DND-41 (cell line): Measurements from ENCODE around the gene HAUS5.

Source experiments
- ATAC-seq: fragments of 200-7000 bp; cut with Tn5 transposase; 3 replicates; pipeline ENCODE4 v1.9.1; 2021; ENCODE audit warnings: low read depth; ENCODE audit not compliant: insufficient read depth
- DNase-seq: peaks from one replicate; pipeline ENCODE4 v3.0.0-alpha.2; 2020
- H2AFZ ChIP-seq: 2 replicates; pipeline ENCODE4 v1.6.0; 2012; ENCODE audit warnings: low read depth, low read length
- H3K27ac ChIP-seq: 2 replicates; pipeline ENCODE4 v1.5.1; 2012; ENCODE audit warnings: low read length, inconsistent platforms
- H3K27me3 ChIP-seq: fragments of 200-600 bp; sonication (generic); 2 replicates; pipeline ENCODE4 v1.6.0; 2012; ENCODE audit warnings: low read length, mild to moderate bottlenecking, inconsistent platforms; ENCODE audit not compliant: insufficient read depth, poor library complexity
- H3K36me3 ChIP-seq: 2 replicates; pipeline ENCODE4 v1.5.1; 2012; ENCODE audit warnings: low read length, inconsistent platforms; ENCODE audit not compliant: insufficient read depth
- H3K4me1 ChIP-seq: 2 replicates; pipeline ENCODE4 v1.5.1; 2012; ENCODE audit warnings: mild to moderate bottlenecking, low read length; ENCODE audit not compliant: insufficient read depth
- H3K4me2 ChIP-seq: 2 replicates; pipeline ENCODE4 v1.6.0; 2012; ENCODE audit warnings: mild to moderate bottlenecking, moderate library complexity, low read length, inconsistent platforms; ENCODE audit not compliant: insufficient read depth
- H3K4me3 ChIP-seq, 2 experiments: fragments of 200-600 bp in 1 of 2; shearing (Covaris generic) in 1 of 2; 2 replicates each; pipeline ENCODE4 v1.5.1; 2012 to 2016; ENCODE audit warnings: inconsistent platforms in 2 of 2, low read length in 2 of 2, mild to moderate bottlenecking in 2 of 2, low read depth in 1 of 2, moderate library complexity in 1 of 2
- H3K79me2 ChIP-seq: 2 replicates; pipeline ENCODE4 v1.6.0; 2012; ENCODE audit warnings: low read length, inconsistent platforms; ENCODE audit not compliant: insufficient read depth
- H3K9ac ChIP-seq: 2 replicates; pipeline ENCODE4 v1.6.0; 2012; ENCODE audit warnings: low read depth, mild to moderate bottlenecking, inconsistent platforms, low read length, moderate library complexity
- H3K9me3 ChIP-seq: 2 replicates; pipeline ENCODE4 v1.5.1; 2012; ENCODE audit warnings: low read length, moderate library complexity, mild to moderate bottlenecking, inconsistent platforms; ENCODE audit not compliant: insufficient read depth, severe bottlenecking
- H4K20me1 ChIP-seq: 2 replicates; pipeline ENCODE4 v1.6.0; 2012; ENCODE audit warnings: low read length; ENCODE audit not compliant: insufficient read depth
- EZH2 ChIP-seq: IDR thresholded peaks from 3 replicates; pipeline ENCODE4 v1.6.1; 2012; ENCODE audit warnings: borderline replicate concordance, low read depth, mild to moderate bottlenecking, moderate library complexity, low read length, inconsistent platforms; ENCODE audit not compliant: severe bottlenecking
- TF ChIP-seq, protein P1 (sequence below): IDR thresholded peaks from 2 replicates; pipeline ENCODE4 v1.5.1; 2012; ENCODE audit warnings: borderline replicate concordance, low read length, moderate library complexity, mild to moderate bottlenecking; ENCODE audit not compliant: poor library complexity, severe bottlenecking; ENCODE audit errors: extremely low read depth

HAUS5 gene

DNA sequence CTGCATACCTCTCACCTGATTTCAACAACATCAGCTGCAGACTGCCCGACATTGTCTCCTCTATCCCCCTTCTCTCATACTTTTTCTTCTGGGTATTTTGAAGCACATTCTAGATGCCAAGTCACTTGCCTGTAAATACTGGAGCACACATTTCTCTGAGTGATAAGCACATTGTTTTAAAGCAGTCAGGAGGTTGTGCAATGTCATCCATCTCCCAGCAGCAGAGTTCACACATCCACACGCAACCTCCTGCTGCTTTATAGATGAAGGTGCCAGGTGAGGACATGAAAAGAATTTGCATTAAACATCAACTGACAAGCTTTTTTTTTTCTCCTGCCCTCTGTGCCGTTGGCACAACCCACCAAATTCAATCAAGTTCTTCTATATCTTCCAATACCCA is 59.3 kb downstream of the HAUS5 start:
- Histone ChIP-seq H3K9me3 (no peaks in the 10 kb centered on the region), H3K4me2 (no peak overlapping the region), H3K9ac (no peak overlapping the region), H3K27me3 (no peaks in the 10 kb centered on the region), H3K79me2 (no peaks in the 10 kb centered on the region), H2AFZ (no peak overlapping the region), H3K36me3 (no peaks in the 10 kb centered on the region), H4K20me1 (0 out of 2 replicates have a peak, but pooled peaks cover 4% of the 10 kb centered on the region), H3K4me1 (no peaks in the 10 kb centered on the region), H3K4me3 (no peak overlapping the region), H3K27ac (no peak overlapping the region)
- DNase-seq, result no peak
- TF ChIP-seq, protein P1, sequence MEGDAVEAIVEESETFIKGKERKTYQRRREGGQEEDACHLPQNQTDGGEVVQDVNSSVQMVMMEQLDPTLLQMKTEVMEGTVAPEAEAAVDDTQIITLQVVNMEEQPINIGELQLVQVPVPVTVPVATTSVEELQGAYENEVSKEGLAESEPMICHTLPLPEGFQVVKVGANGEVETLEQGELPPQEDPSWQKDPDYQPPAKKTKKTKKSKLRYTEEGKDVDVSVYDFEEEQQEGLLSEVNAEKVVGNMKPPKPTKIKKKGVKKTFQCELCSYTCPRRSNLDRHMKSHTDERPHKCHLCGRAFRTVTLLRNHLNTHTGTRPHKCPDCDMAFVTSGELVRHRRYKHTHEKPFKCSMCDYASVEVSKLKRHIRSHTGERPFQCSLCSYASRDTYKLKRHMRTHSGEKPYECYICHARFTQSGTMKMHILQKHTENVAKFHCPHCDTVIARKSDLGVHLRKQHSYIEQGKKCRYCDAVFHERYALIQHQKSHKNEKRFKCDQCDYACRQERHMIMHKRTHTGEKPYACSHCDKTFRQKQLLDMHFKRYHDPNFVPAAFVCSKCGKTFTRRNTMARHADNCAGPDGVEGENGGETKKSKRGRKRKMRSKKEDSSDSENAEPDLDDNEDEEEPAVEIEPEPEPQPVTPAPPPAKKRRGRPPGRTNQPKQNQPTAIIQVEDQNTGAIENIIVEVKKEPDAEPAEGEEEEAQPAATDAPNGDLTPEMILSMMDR, result no peak
- TF ChIP-seq EZH2, result no peak
- no peak for ATAC-seq

DNA sequence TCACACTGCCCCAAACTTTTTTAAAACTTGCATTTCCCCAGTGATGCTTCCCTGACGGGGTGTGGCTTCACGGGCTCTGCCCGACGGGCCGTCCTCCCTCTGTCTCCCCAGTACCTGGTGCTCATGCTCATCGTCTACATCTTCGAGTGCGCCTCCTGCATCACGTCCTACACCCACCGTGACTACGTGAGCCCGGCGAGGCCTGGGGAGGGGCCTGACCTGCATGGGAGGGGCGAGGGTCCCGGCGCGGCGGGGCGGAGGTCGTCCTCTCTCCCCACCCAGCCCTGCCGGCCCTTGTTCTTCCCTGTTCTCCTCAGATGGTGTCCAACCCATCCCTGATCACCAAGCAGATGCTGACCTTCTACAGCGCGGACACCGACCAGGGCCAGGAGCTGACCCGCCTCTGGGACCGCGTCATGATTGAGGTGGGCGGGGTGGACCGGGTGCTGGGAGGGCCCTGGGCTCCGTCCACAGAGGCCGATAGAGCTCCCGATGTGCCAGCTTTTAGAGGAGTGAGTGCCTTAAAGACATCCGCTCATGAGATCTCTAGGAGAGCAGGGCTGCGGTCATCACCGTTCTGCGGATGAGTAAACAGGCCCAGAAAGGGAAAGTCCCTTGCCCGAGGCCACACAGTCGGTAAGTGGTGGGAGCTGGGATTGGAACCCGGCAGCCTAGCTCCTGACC is 60.7 kb downstream of the HAUS5 start:
- TF ChIP-seq EZH2, result no peak
- TF ChIP-seq, protein P1, result no peak
- no peak overlapping the region for H2AFZ ChIP-seq
- H3K4me2 ChIP-seq, result no peak overlapping the region
- 0 out of 2 replicates have a peak, but pooled peaks cover 4% of the 10 kb centered on the region for H4K20me1 ChIP-seq
- H3K4me1 ChIP-seq, result no peaks in the 10 kb centered on the region
- no peaks in the 10 kb centered on the region for H3K79me2 ChIP-seq
- ATAC-seq (no peak), DNase-seq (no peak)
- no peaks in the 10 kb centered on the region for H3K9me3 ChIP-seq
- no peak overlapping the region for H3K9ac ChIP-seq
- no peaks in the 10 kb centered on the region for H3K36me3 ChIP-seq
- H3K4me3 ChIP-seq, result no peak overlapping the region
- H3K27ac ChIP-seq, result no peak overlapping the region
- H3K27me3 ChIP-seq, result no peaks in the 10 kb centered on the region
